Skeletal muscle tissue (tissue), 4 donors: ENCODE results near the gene ITM2A. TPM values are rescaled to one million over a fixed set of nuclear protein-coding genes. Genes with fewer than 3 reads are reported as not detected.

Experiments
- H3K27ac ChIP-seq: one replicate; pipeline ENCODE4 v1.7.0; 2013; ENCODE audit warnings: mild to moderate bottlenecking, low read depth, low read length, inconsistent platforms
- H3K27me3 ChIP-seq, 3 donors: one replicate each; pipeline ENCODE4 v1.7.0; 2013; ENCODE audit warnings: low read length in 3 of 3; ENCODE audit not compliant: control insufficient read depth in 3 of 3, insufficient read depth in 3 of 3
- H3K36me3 ChIP-seq, 3 donors: one replicate each; pipeline ENCODE4 v1.7.0; 2013; ENCODE audit warnings: low read length in 3 of 3; ENCODE audit not compliant: control insufficient read depth in 3 of 3, insufficient read depth in 3 of 3
- H3K4me1 ChIP-seq, 3 donors: one replicate each; pipeline ENCODE4 v1.7.0; 2013; ENCODE audit warnings: low read length in 3 of 3, mild to moderate bottlenecking in 3 of 3; ENCODE audit not compliant: control insufficient read depth in 3 of 3, insufficient read depth in 3 of 3
- H3K4me3 ChIP-seq, 3 donors: one replicate each; pipeline ENCODE4 v1.7.0; 2013; ENCODE audit warnings: low read length in 3 of 3
- H3K9ac ChIP-seq, 3 donors: one replicate each; pipeline ENCODE4 v1.7.0; 2013; ENCODE audit warnings: low read length in 3 of 3, mild to moderate bottlenecking in 3 of 3, moderate library complexity in 2 of 3, low read depth in 1 of 3
- H3K9me3 ChIP-seq, 3 donors: one replicate each; pipeline ENCODE4 v1.7.0; 2013; ENCODE audit warnings: low read length in 3 of 3; ENCODE audit not compliant: control insufficient read depth in 3 of 3
- total RNA-seq: library from RNA; depleted of rRNA; stranded (reverse); fragments of >200 nt; gene quantifications from one replicate; pipeline ENCODE4 v1.2.3, GENCODE V29; 2014
- donor health status: Osteomylitis.

The ITM2A gene
- total RNA-seq, 1 donor from 2014 or later = 321 TPM

- Histone ChIP-seq H3K4me1 (no peaks in the 10 kb centered on the region), H3K4me3 (no peak overlapping the region), H3K9me3 (no peaks in the 10 kb centered on the region), H3K36me3 (no peaks in the 10 kb centered on the region), H3K9ac (no peak overlapping the region), H3K27me3 (peaks cover 0 to 7% (median 0%) of the 10 kb centered on the region in 3 donors), H3K27ac (no peak overlapping the region)
Measured at GRCh38 chrX:79371101-79371500, 4.0 kb upstream of the ITM2A start.

GRCh38 chrX:79369871-79370270, 2.7 kb upstream of the ITM2A start:
- Histone ChIP-seq H3K36me3 (no peaks in the 10 kb centered on the region), H3K27ac (no peak overlapping the region), H3K27me3 (peaks cover 0 to 7% (median 0%) of the 10 kb centered on the region in 3 donors), H3K4me1 (no peaks in the 10 kb centered on the region), H3K9ac (no peak overlapping the region), H3K9me3 (no peaks in the 10 kb centered on the region), H3K4me3 (no peak overlapping the region)

- Histone ChIP-seq H3K9ac (no peak overlapping the region), H3K9me3 (no peaks in the 10 kb centered on the region), H3K27ac (no peak overlapping the region), H3K27me3 (peaks cover 0 to 7% (median 0%) of the 10 kb centered on the region in 3 donors), H3K4me3 (no peak overlapping the region), H3K4me1 (no peaks in the 10 kb centered on the region), H3K36me3 (no peaks in the 10 kb centered on the region)
Measured at GRCh38 chrX:79368441-79368840, 1.3 kb upstream of the ITM2A start.

GRCh38 chrX:79367907-79368306, 773 bp upstream of the ITM2A start:
- no peaks in the 10 kb centered on the region for H3K4me1 ChIP-seq
- peaks cover 0 to 9% (median 0%) of the 10 kb centered on the region in 3 donors for H3K27me3 ChIP-seq
- no peaks in the 10 kb centered on the region for H3K9me3 ChIP-seq
- H3K36me3 ChIP-seq = no peaks in the 10 kb centered on the region
- no peak overlapping the region for H3K27ac ChIP-seq
- H3K4me3 ChIP-seq = no peak overlapping the region
- no peak overlapping the region for H3K9ac ChIP-seq

- Histone ChIP-seq H3K27me3 (peaks cover 0 to 11% (median 0%) of the 10 kb centered on the region in 3 donors), H3K4me1 (no peaks in the 10 kb centered on the region), H3K4me3 (peak overlapping the region; percentile 51 to 72 (median 64)), H3K36me3 (no peaks in the 10 kb centered on the region), H3K27ac (peak overlapping the region; percentile 23), H3K9ac (peak overlapping the region; percentile 53 to 64 (median 57)), H3K9me3 (no peaks in the 10 kb centered on the region)
Measured at GRCh38 chrX:79366556-79366872, 620 bp downstream of the ITM2A start.

GRCh38 chrX:79365591-79365990, 1.5 kb downstream of the ITM2A start:
- Histone ChIP-seq H3K4me1 (no peaks in the 10 kb centered on the region), H3K4me3 (peak overlapping the region in 1 of 3 donors; percentile 41), H3K36me3 (no peaks in the 10 kb centered on the region), H3K9ac (no peak overlapping the region), H3K27me3 (peaks cover 0 to 11% (median 0%) of the 10 kb centered on the region in 3 donors), H3K9me3 (no peaks in the 10 kb centered on the region), H3K27ac (no peak overlapping the region)

- Histone ChIP-seq H3K36me3 (no peaks in the 10 kb centered on the region), H3K27ac (no peak overlapping the region), H3K4me1 (no peaks in the 10 kb centered on the region), H3K9ac (no peak overlapping the region), H3K4me3 (peak overlapping the region in 1 of 3 donors; percentile 16), H3K27me3 (peaks cover 0 to 11% (median 0%) of the 10 kb centered on the region in 3 donors), H3K9me3 (no peaks in the 10 kb centered on the region)
Measured at GRCh38 chrX:79364306-79364705, 2.8 kb downstream of the ITM2A start.

GRCh38 chrX:79361192-79361870, 5.8 kb downstream of the ITM2A start:
- H3K9me3 ChIP-seq = no peaks in the 10 kb centered on the region
- no peak overlapping the region for H3K9ac ChIP-seq
- no peaks in the 10 kb centered on the region for H3K4me1 ChIP-seq
- no peak overlapping the region for H3K27ac ChIP-seq
- peaks cover 0 to 3% (median 0%) of the 10 kb centered on the region in 3 donors for H3K27me3 ChIP-seq
- no peaks in the 10 kb centered on the region for H3K36me3 ChIP-seq
- H3K4me3 ChIP-seq = no peak overlapping the region

- Histone ChIP-seq H3K4me1 (no peaks in the 10 kb centered on the region), H3K27ac (no peak overlapping the region), H3K9me3 (no peaks in the 10 kb centered on the region), H3K27me3 (no peaks in the 10 kb centered on the region), H3K36me3 (no peaks in the 10 kb centered on the region), H3K9ac (no peak overlapping the region), H3K4me3 (peak overlapping the region in 1 of 3 donors; percentile 7)
Measured at GRCh38 chrX:79336869-79337815, 30.0 kb downstream of the ITM2A start.

- Histone ChIP-seq H3K4me1 (no peaks in the 10 kb centered on the region), H3K4me3 (no peak overlapping the region), H3K9ac (no peak overlapping the region), H3K9me3 (no peaks in the 10 kb centered on the region), H3K27ac (no peak overlapping the region), H3K27me3 (no peaks in the 10 kb centered on the region), H3K36me3 (no peaks in the 10 kb centered on the region)
Measured at GRCh38 chrX:79330022-79330421, 37.1 kb downstream of the ITM2A start.
